Measurements from ENCODE around the gene SLC4A3.

Gene SLC4A3

DNA sequence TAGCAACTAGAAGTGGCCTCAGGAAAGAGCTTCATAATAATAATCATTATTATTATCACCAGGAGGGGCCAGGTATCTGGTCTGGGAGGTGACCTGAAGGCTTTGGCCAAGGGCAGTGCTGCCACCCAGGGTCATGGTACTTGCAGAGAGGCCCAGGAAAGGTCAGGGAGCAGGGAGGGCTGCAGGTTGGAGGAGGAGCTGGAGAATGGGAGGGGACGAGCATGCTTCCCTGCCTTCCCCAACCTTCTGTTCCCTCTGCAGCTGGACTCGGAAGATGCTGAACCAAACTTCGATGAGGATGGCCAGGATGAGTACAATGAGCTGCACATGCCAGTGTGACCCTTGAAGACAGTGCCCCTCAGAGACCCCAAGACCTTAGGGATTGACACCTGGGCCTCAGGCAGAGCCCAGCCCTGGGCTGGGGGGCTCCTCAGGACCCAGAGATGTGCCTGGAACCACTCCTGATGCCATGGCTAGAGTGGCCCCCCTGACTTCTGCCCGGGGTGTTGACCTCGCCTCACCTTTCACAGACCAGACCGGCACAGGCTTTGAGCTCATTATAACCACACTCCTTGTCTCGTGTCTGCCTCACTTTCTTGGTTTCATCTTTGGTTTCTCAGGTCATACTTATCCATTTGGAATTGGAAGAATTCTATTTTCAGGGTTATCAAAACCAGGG is 14.1 kb downstream of the SLC4A3 start:
- H3K27me3 Mint-ChIP-seq (ENCODE audit: low read depth, poor library complexity), result peaks cover 17% of the 10 kb centered on the region
- no peaks in the 10 kb centered on the region for H3K36me3 Mint-ChIP-seq (ENCODE audit: low read depth)
- H3K4me1 Mint-ChIP-seq, result peaks cover 36% of the 10 kb centered on the region
- DNase-seq, result no peak
- H3K4me3 Mint-ChIP-seq, result no peak overlapping the region
- no peak for TF ChIP-seq CTCF (IDR thresholded peaks at IDR 0.05)
- no peaks in the 10 kb centered on the region for H3K9me3 Mint-ChIP-seq
- no peak overlapping the region for H3K27ac Mint-ChIP-seq

- no peak for DNase-seq
- Mint-ChIP-seq H3K27me3 (ENCODE audit: low read depth, poor library complexity) (peaks cover 17% of the 10 kb centered on the region), H3K9me3 (no peaks in the 10 kb centered on the region), H3K4me1 (peaks cover 36% of the 10 kb centered on the region), H3K27ac (no peak overlapping the region), H3K4me3 (no peak overlapping the region), H3K36me3 (ENCODE audit: low read depth) (no peaks in the 10 kb centered on the region)
- no peak for TF ChIP-seq CTCF (IDR thresholded peaks at IDR 0.05)
Observed at GRCh38 chr2:219642069-219642454, 14.6 kb downstream of the SLC4A3 start.

GRCh38 chr2:219642465-219643083 is 15.1 kb downstream of the SLC4A3 start:
- peak; percentile 96 for TF ChIP-seq CTCF (IDR thresholded peaks at IDR 0.05)
- no peak overlapping the region for H3K27ac Mint-ChIP-seq

DNA sequence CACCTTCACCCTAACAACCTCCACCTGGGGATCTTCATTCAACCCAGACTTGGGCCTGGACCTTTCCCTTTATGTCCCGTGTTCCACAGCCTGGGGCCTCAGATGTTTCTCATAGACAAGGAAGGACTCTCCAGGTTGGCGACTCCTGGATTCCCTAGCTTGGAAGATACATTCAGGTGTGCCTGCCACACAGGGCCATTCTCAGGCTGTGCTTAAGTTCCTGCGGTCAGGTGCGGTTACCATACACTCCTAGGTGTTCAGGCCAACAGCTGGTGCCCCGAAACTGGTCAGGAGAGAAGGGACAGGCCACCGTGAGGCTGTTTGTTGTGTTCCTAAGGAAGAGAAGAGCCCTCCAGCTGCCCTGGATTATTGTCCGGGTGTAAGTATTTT is 15.6 kb downstream of the SLC4A3 start:
- Mint-ChIP-seq H3K4me3 (no peak overlapping the region), H3K36me3 (ENCODE audit: low read depth) (no peaks in the 10 kb centered on the region), H3K4me1 (peaks cover 36% of the 10 kb centered on the region), H3K27ac (no peak overlapping the region), H3K27me3 (ENCODE audit: low read depth, poor library complexity) (peaks cover 21% of the 10 kb centered on the region), H3K9me3 (no peaks in the 10 kb centered on the region)
- no peak for TF ChIP-seq CTCF (IDR thresholded peaks at IDR 0.05)
- no peak for DNase-seq

More at GRCh38 chr2:219642465-219643083, 15.1 kb downstream of the SLC4A3 start:
- H3K4me3 Mint-ChIP-seq, result no peak overlapping the region
- H3K36me3 Mint-ChIP-seq (ENCODE audit: low read depth), result no peaks in the 10 kb centered on the region
- H3K27me3 Mint-ChIP-seq (ENCODE audit: low read depth, poor library complexity), result peaks cover 19% of the 10 kb centered on the region
- H3K4me1 Mint-ChIP-seq, result peaks cover 36% of the 10 kb centered on the region
- DNase-seq, result peak; percentile 95
- H3K9me3 Mint-ChIP-seq, result no peaks in the 10 kb centered on the region

GRCh38 chr2:219643788-219644398 is 16.5 kb downstream of the SLC4A3 start:
- Mint-ChIP-seq H3K27ac (no peak overlapping the region), H3K4me1 (peaks cover 36% of the 10 kb centered on the region), H3K9me3 (no peaks in the 10 kb centered on the region), H3K4me3 (no peak overlapping the region), H3K36me3 (ENCODE audit: low read depth) (no peaks in the 10 kb centered on the region), H3K27me3 (ENCODE audit: low read depth, poor library complexity) (peaks cover 21% of the 10 kb centered on the region)
- TF ChIP-seq CTCF (IDR thresholded peaks at IDR 0.05), result no peak
- no peak for DNase-seq

All from nephron progenitor cell (in vitro differentiated cells).